Measurements from ENCODE around the gene CDK5RAP3. TPM values are rescaled to one million over a fixed set of nuclear protein-coding genes. Genes with fewer than 3 reads are reported as not detected.

CDK5RAP3 gene
- polyA plus RNA-seq, 1 donor from 2014 or later: 343 TPM

DNA sequence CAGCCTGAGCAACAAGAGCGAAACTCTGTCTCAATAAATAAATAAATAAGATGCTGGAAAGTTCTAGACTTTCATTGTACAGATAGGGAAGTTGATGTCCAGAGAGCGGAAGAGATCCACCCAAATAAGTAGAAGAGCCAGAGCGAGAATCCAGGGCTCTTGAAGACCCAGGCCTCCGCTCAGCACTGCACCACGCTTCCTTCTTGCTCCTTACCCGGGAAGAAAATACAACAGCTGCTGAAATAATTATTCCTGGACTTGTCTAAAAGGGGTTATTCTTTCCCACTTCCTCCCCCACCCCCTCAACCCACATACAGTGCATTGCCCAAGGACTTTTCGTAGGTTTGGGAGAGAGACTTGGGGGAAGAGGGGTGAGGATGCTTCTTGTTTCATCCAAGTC lies 26.7 kb downstream of the CDK5RAP3 start:
- H3K4me2 ChIP-seq (ENCODE audit: low read length): no peak overlapping the region
- H3K9me2 ChIP-seq (ENCODE audit: insufficient read depth, low read length): no peaks in the 10 kb centered on the region
- no peaks in the 10 kb centered on the region for H3K79me2 ChIP-seq (replicated peaks; ENCODE audit: insufficient read depth, low read length)
- H3F3A ChIP-seq (ENCODE audit: insufficient read depth, low read length, poor library complexity, severe bottlenecking): no peaks in the 10 kb centered on the region
- TF ChIP-seq, protein P1, sequence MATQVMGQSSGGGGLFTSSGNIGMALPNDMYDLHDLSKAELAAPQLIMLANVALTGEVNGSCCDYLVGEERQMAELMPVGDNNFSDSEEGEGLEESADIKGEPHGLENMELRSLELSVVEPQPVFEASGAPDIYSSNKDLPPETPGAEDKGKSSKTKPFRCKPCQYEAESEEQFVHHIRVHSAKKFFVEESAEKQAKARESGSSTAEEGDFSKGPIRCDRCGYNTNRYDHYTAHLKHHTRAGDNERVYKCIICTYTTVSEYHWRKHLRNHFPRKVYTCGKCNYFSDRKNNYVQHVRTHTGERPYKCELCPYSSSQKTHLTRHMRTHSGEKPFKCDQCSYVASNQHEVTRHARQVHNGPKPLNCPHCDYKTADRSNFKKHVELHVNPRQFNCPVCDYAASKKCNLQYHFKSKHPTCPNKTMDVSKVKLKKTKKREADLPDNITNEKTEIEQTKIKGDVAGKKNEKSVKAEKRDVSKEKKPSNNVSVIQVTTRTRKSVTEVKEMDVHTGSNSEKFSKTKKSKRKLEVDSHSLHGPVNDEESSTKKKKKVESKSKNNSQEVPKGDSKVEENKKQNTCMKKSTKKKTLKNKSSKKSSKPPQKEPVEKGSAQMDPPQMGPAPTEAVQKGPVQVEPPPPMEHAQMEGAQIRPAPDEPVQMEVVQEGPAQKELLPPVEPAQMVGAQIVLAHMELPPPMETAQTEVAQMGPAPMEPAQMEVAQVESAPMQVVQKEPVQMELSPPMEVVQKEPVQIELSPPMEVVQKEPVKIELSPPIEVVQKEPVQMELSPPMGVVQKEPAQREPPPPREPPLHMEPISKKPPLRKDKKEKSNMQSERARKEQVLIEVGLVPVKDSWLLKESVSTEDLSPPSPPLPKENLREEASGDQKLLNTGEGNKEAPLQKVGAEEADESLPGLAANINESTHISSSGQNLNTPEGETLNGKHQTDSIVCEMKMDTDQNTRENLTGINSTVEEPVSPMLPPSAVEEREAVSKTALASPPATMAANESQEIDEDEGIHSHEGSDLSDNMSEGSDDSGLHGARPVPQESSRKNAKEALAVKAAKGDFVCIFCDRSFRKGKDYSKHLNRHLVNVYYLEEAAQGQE (IDR thresholded peaks at IDR 0.05; ENCODE audit: borderline replicate concordance): no peak
- TF ChIP-seq POLR2AphosphoS5 (IDR thresholded peaks at IDR 0.05): no peak
- TF ChIP-seq EZH2 (IDR thresholded peaks at IDR 0.05; ENCODE audit: borderline replicate concordance, insufficient read depth, low read length, poor library complexity, severe bottlenecking): no peak
- no peak for TF ChIP-seq SMC3 (conservative IDR thresholded peaks at IDR 0.05; ENCODE audit: poor library complexity)
- TF ChIP-seq, protein P2, sequence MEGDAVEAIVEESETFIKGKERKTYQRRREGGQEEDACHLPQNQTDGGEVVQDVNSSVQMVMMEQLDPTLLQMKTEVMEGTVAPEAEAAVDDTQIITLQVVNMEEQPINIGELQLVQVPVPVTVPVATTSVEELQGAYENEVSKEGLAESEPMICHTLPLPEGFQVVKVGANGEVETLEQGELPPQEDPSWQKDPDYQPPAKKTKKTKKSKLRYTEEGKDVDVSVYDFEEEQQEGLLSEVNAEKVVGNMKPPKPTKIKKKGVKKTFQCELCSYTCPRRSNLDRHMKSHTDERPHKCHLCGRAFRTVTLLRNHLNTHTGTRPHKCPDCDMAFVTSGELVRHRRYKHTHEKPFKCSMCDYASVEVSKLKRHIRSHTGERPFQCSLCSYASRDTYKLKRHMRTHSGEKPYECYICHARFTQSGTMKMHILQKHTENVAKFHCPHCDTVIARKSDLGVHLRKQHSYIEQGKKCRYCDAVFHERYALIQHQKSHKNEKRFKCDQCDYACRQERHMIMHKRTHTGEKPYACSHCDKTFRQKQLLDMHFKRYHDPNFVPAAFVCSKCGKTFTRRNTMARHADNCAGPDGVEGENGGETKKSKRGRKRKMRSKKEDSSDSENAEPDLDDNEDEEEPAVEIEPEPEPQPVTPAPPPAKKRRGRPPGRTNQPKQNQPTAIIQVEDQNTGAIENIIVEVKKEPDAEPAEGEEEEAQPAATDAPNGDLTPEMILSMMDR (IDR thresholded peaks at IDR 0.05; ENCODE audit: poor library complexity, severe bottlenecking): no peak
- TF ChIP-seq TAF1 (IDR thresholded peaks at IDR 0.05; ENCODE audit: low read depth): no peak
- no peaks in the 10 kb centered on the region for H3K36me3 ChIP-seq (ENCODE audit: insufficient read depth, low read length)
- no peaks in the 10 kb centered on the region for H3K27me3 ChIP-seq (ENCODE audit: insufficient read depth, low read depth, low read length)
- H3K9ac ChIP-seq (ENCODE audit: low read length): no peak overlapping the region
- H3K27ac ChIP-seq (ENCODE audit: low read length): no peak overlapping the region
- H3K9me3 ChIP-seq (ENCODE audit: low read length): no peaks in the 10 kb centered on the region
- H2AFZ ChIP-seq (ENCODE audit: low read depth, low read length): no peak overlapping the region
- no peak overlapping the region for H3K4me3 ChIP-seq (ENCODE audit: low read length)
- H4K20me1 ChIP-seq (ENCODE audit: insufficient read depth): no peaks in the 10 kb centered on the region

DNA sequence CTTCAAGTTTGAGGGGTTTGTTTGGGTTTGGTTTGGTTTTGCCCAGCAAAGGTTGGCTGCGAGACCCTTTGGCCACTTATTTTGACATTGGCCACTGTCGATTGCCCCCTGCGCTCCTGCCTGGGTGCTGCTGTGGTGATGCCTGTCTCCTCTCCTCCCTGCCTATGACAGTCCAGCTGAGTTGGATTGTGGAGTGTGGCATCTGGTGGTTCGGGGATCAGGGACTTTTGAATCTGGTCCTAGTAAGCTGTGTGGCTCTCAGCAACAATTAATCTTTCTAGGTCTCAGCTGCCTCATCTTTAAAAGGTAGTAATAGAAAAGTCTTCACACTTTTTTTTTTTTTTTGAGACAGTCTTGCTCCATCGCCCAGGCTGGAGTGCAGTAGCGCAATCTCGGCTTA lies 27.1 kb downstream of the CDK5RAP3 start:
- Histone ChIP-seq H3K27ac (ENCODE audit: low read length) (no peak overlapping the region), H3K36me3 (ENCODE audit: insufficient read depth, low read length) (no peaks in the 10 kb centered on the region), H3K9ac (ENCODE audit: low read length) (no peak overlapping the region), H3K27me3 (ENCODE audit: insufficient read depth, low read depth, low read length) (no peaks in the 10 kb centered on the region), H3K4me2 (ENCODE audit: low read length) (no peak overlapping the region), H3K79me2 (replicated peaks; ENCODE audit: insufficient read depth, low read length) (no peaks in the 10 kb centered on the region), H3K9me3 (ENCODE audit: low read length) (no peaks in the 10 kb centered on the region), H3K4me3 (ENCODE audit: low read length) (no peak overlapping the region), H3K9me2 (ENCODE audit: insufficient read depth, low read length) (no peaks in the 10 kb centered on the region), H3F3A (ENCODE audit: insufficient read depth, low read length, poor library complexity, severe bottlenecking) (no peaks in the 10 kb centered on the region), H2AFZ (ENCODE audit: low read depth, low read length) (no peak overlapping the region), H4K20me1 (ENCODE audit: insufficient read depth) (no peaks in the 10 kb centered on the region)
- TF ChIP-seq TAF1 (IDR thresholded peaks at IDR 0.05; ENCODE audit: low read depth): no peak
- no peak for TF ChIP-seq MXI1 (conservative IDR thresholded peaks at IDR 0.05; ENCODE audit: poor library complexity, severe bottlenecking)
- no peak for TF ChIP-seq EP300 (conservative IDR thresholded peaks at IDR 0.05; ENCODE audit: poor library complexity, severe bottlenecking)
- TF ChIP-seq RAD21 (conservative IDR thresholded peaks at IDR 0.05): no peak
- TF ChIP-seq SMC3 (conservative IDR thresholded peaks at IDR 0.05; ENCODE audit: poor library complexity): no peak
- TF ChIP-seq, protein P2 (IDR thresholded peaks at IDR 0.05; ENCODE audit: poor library complexity, severe bottlenecking): no peak
- TF ChIP-seq, protein P1 (IDR thresholded peaks at IDR 0.05; ENCODE audit: borderline replicate concordance): no peak
- no peak for TF ChIP-seq EZH2 (IDR thresholded peaks at IDR 0.05; ENCODE audit: borderline replicate concordance, insufficient read depth, low read length, poor library complexity, severe bottlenecking)
- TF ChIP-seq POLR2AphosphoS5 (IDR thresholded peaks at IDR 0.05): no peak
